Stimulated activated CD4-positive, alpha-beta T cell treated with anti-CD3 and anti-CD28 coated beads, Interleukin-1b, Interleukin-23, amount 100 ng/mL, for 4 hours (primary cell): Measurements from ENCODE around the gene GABRB3.

Source experiments
- DNase-seq, 2 donors: peaks; one replicate each; pipeline ENCODE4 v3.0.0-alpha.2; 2020; ENCODE audit warnings: low read depth in 2 of 2

Gene GABRB3

GRCh38 chr15:26679927-26680326, 92.9 kb downstream of the GABRB3 start:
- DNase-seq, result no peak

- no peak for DNase-seq
Measured at GRCh38 chr15:26676115-26676514, 96.8 kb downstream of the GABRB3 start.

GRCh38 chr15:26674467-26674866, 98.4 kb downstream of the GABRB3 start:
- no peak for DNase-seq

GRCh38 chr15:26673445-26673844, 99.4 kb downstream of the GABRB3 start:
- DNase-seq, result no peak

- DNase-seq, result no peak
Measured at GRCh38 chr15:26670116-26670515, 102.8 kb downstream of the GABRB3 start.

- no peak for DNase-seq
Measured at GRCh38 chr15:26667222-26667988, 105.5 kb downstream of the GABRB3 start.

- DNase-seq, result no peak
Measured at GRCh38 chr15:26665957-26666791, 106.7 kb downstream of the GABRB3 start.

GRCh38 chr15:26662283-26662682, 110.6 kb downstream of the GABRB3 start:
- no peak for DNase-seq

GRCh38 chr15:26661748-26662147, 111.1 kb downstream of the GABRB3 start:
- no peak for DNase-seq

- DNase-seq, result no peak
Measured at GRCh38 chr15:26661107-26661506, 111.8 kb downstream of the GABRB3 start.

- no peak for DNase-seq
Measured at GRCh38 chr15:26660241-26660640, 112.6 kb downstream of the GABRB3 start.

GRCh38 chr15:26658290-26658689, 114.6 kb downstream of the GABRB3 start:
- DNase-seq, result no peak

GRCh38 chr15:26656080-26656479, 116.8 kb downstream of the GABRB3 start:
- DNase-seq, result no peak

- no peak for DNase-seq
Measured at GRCh38 chr15:26651909-26652308, 121.0 kb downstream of the GABRB3 start.

GRCh38 chr15:26648676-26649075, 124.2 kb downstream of the GABRB3 start:
- DNase-seq, result no peak

- no peak for DNase-seq
Measured at GRCh38 chr15:26644948-26645347, 127.9 kb downstream of the GABRB3 start.

- no peak for DNase-seq
Measured at GRCh38 chr15:26641144-26641543, 131.7 kb downstream of the GABRB3 start.

- no peak for DNase-seq
Measured at GRCh38 chr15:26640601-26641000, 132.3 kb downstream of the GABRB3 start.

GRCh38 chr15:26639966-26640365, 132.9 kb downstream of the GABRB3 start:
- no peak for DNase-seq

GRCh38 chr15:26635614-26636013, 137.3 kb downstream of the GABRB3 start:
- no peak for DNase-seq

GRCh38 chr15:26635105-26635504, 137.8 kb downstream of the GABRB3 start:
- DNase-seq, result no peak

- no peak for DNase-seq
Measured at GRCh38 chr15:26634319-26634718, 138.5 kb downstream of the GABRB3 start.

GRCh38 chr15:26632500-26632899, 140.4 kb downstream of the GABRB3 start:
- DNase-seq, result no peak
